GM12891 (cell line): ENCODE measurements around the gene ZNF462.

Source experiments
- POLR2A ChIP-seq: IDR thresholded peaks from 2 replicates; pipeline ENCODE4 v1.6.1; 2011; ENCODE audit warnings: low read depth, low read length, control low read depth
- POLR2AphosphoS5 ChIP-seq: IDR thresholded peaks from 2 replicates; pipeline ENCODE4 v1.6.1; 2011; ENCODE audit warnings: low read depth, low read length, control low read depth
- SPI1 ChIP-seq: IDR thresholded peaks from 2 replicates; pipeline ENCODE4 v1.6.1; 2011; ENCODE audit warnings: low read depth, low read length, control low read depth
- TAF1 ChIP-seq: IDR thresholded peaks from 2 replicates; pipeline ENCODE4 v1.6.1; 2011; ENCODE audit warnings: low read depth, low read length, control low read depth

GRCh38 chr9:106857811-106858470, 5.0 kb upstream of the ZNF462 start:
- TF ChIP-seq POLR2A (no peak), TAF1 (no peak), POLR2AphosphoS5 (no peak), SPI1 (no peak)
